Mucosa of descending colon (tissue), 3 donors: ENCODE measurements around the gene FTO. TPM values are rescaled to one million over a fixed set of nuclear protein-coding genes. Genes with fewer than 3 reads are reported as not detected.

ENCODE experiments used
- ATAC-seq: fragments of 200-7000 bp; cut with Tn5 transposase; one replicate; pipeline ENCODE4 v1.9.1; 2020; ENCODE audit warnings: mild to moderate bottlenecking, moderate library complexity
- DNase-seq, 3 donors: peaks; one replicate each; pipeline ENCODE4 v3.0.0-alpha.2; 2020
- H3K36me3 ChIP-seq: fragments of 200-600 bp; one replicate; pipeline ENCODE4 v1.8.0; 2021; ENCODE audit warnings: low read depth, mild to moderate bottlenecking
- H3K4me1 ChIP-seq: fragments of 200-600 bp; one replicate; pipeline ENCODE4 v1.8.0; 2021; ENCODE audit warnings: low read depth, mild to moderate bottlenecking
- H3K4me3 ChIP-seq: fragments of 200-600 bp; one replicate; pipeline ENCODE4 v1.8.0; 2021; ENCODE audit warnings: mild to moderate bottlenecking
- H3K9me3 ChIP-seq: fragments of 200-600 bp; one replicate; pipeline ENCODE4 v1.8.0; 2021; ENCODE audit warnings: mild to moderate bottlenecking
- intact Hi-C, 2 donors: fragments of 100-400 bp; cut with DNase I in 1 of 2; cut with micrococcal nuclease in 1 of 2; formaldehyde crosslinking; loops; one replicate each; pipeline versions ENCODE4 v1.11.0 to v1.11.1; 2022; cut with DNase I, micrococcal nuclease
- total RNA-seq, 3 donors: library from RNA; stranded (reverse); fragmentation: NEBNext Ultra II Directional in 2 of 3; extraction: Animal tissue kit (Norgen Biotek cat#: 25700) in 2 of 3; gene quantifications; one replicate each; pipeline versions ENCODE4 v1.2.1 to v1.2.4, GENCODE V29; 2021 to 2023
- TF ChIP-seq, protein P1 (sequence below): fragments of 200-600 bp; IDR thresholded peaks from one replicate; pipeline ENCODE4 v1.8.0; 2022; ENCODE audit warnings: antibody characterized with exemption, mild to moderate bottlenecking
- donor health status: DM: no; HTN: no; CAD: no; lungs with moderate emphysema.
- donor health status: DM: no; HTN: no; CAD: no.
- donor health status: DM: no; HTN: yes; CAD: no.

FTO gene
- total RNA-seq, 3 donors from 2014 or later = 38.0 to 81.7 (median 39.1) TPM

DNA sequence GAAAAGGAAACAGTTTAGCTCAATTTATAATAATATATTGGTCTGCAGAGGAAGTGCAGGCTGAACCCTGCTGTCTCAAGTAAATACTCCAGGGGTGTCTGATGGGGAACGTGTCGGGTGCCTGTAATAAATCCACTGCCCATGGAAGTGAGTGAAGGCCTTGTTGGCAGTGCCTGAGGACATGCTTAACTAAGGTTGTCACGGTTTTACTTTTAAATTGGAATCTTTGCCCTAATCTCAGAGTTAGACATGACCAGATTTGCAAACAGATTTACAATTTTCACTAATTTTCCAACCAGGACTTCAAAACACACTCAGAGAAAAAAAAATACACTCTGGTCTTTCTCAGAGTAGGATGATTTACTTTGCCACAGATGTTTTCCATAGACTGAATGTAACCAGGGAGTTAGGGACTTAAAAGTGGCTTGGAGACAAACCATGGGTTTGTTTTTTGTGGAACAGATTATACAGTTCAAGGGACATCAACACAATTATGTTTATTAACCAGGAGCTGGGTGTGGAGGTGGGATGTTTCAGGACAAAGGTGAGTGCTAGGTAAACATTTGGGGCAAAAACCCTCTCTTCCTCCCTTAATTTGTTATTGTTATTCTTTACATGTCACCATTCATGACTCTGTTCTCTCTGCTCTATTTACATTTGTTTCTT is 144.5 kb downstream of the FTO start:
- ATAC-seq (no peak), DNase-seq (no peak)
- Histone ChIP-seq H3K36me3 (no peaks in the 10 kb centered on the region), H3K9me3 (no peaks in the 10 kb centered on the region), H3K4me3 (no peak overlapping the region), H3K4me1 (no peaks in the 10 kb centered on the region)
- intact Hi-C loops = no loop called here
- TF ChIP-seq, protein P1, sequence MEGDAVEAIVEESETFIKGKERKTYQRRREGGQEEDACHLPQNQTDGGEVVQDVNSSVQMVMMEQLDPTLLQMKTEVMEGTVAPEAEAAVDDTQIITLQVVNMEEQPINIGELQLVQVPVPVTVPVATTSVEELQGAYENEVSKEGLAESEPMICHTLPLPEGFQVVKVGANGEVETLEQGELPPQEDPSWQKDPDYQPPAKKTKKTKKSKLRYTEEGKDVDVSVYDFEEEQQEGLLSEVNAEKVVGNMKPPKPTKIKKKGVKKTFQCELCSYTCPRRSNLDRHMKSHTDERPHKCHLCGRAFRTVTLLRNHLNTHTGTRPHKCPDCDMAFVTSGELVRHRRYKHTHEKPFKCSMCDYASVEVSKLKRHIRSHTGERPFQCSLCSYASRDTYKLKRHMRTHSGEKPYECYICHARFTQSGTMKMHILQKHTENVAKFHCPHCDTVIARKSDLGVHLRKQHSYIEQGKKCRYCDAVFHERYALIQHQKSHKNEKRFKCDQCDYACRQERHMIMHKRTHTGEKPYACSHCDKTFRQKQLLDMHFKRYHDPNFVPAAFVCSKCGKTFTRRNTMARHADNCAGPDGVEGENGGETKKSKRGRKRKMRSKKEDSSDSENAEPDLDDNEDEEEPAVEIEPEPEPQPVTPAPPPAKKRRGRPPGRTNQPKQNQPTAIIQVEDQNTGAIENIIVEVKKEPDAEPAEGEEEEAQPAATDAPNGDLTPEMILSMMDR = no peak

DNA sequence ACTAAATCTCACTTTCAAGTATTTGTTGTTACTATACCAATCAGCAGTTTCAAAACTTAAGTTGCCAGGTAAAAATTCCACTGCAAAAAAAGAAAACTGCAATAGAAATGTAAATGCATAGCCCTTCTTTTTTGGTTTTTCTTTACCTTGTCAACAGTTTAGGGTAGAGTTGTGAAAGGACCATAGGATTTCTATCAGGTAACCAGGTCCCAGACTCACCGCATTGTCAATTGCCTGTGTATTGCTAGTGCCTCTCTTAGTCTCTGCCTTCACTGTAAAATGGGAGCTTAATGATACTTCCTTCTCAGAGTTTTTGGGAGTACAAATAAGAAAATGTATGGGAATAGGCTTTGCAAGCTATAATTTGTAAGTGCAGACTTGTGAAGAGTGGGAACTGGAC is 145.0 kb downstream of the FTO start:
- no peak for DNase-seq
- no peaks in the 10 kb centered on the region for H3K9me3 ChIP-seq
- TF ChIP-seq, protein P1 = no peak

GRCh38 chr16:53849585-53849984 is 145.6 kb downstream of the FTO start:
- Histone ChIP-seq H3K4me1 (no peaks in the 10 kb centered on the region), H3K9me3 (no peaks in the 10 kb centered on the region), H3K36me3 (no peaks in the 10 kb centered on the region), H3K4me3 (no peak overlapping the region)
- TF ChIP-seq, protein P1 = no peak
- DNase-seq (no peak), ATAC-seq (no peak)
- intact Hi-C loops = no loop called here

More for the DNA sequence above, 145.0 kb downstream of the FTO start:
- ATAC-seq = no peak
- Histone ChIP-seq H3K4me1 (no peaks in the 10 kb centered on the region), H3K4me3 (no peak overlapping the region), H3K36me3 (no peaks in the 10 kb centered on the region)
- intact Hi-C loops = no loop called here

DNA sequence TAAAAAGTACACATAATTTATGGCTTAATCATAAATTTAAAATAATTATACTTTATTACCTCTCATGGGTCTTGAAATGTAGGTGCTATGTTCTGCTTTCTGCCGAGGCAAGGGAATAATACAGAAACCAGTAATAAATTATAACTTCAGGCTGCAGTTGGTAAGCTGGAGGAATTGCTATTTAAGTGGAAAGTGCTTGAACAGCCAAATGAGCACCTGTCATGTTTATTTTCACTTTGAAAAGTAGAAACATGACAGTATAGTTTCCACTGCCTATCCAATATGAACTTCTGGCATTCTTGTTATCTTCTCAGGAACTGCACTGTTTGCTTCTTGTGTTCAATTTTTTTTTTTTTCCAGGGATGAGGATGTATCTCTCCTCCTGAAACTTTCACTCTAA is 146.0 kb downstream of the FTO start:
- DNase-seq (no peak), ATAC-seq (no peak)
- Histone ChIP-seq H3K36me3 (no peaks in the 10 kb centered on the region), H3K9me3 (no peaks in the 10 kb centered on the region), H3K4me3 (no peak overlapping the region), H3K4me1 (no peaks in the 10 kb centered on the region)
- intact Hi-C loops = no loop called here
- TF ChIP-seq, protein P1 = no peak

DNA sequence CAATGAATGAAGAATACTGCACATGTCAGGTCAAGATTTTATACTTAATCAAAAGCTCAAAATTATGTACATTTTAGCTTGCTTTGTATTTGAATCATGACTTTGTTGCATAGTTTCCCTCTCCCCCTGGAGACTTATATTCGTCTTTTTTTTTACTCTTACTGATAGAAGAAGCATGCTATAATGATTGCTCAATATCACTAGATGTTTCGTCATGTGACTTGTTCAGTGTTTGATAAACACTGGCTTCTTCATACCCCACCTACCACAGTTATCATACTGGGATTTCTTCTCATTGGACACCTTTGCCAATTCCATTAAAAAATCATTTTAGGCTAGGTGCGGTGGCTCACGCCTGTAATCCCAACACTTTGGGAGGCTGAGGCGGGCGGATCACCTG is 148.7 kb downstream of the FTO start:
- ATAC-seq = no peak
- no peaks in the 10 kb centered on the region for H3K36me3 ChIP-seq
- no peaks in the 10 kb centered on the region for H3K9me3 ChIP-seq
- TF ChIP-seq, protein P1 = no peak
- intact Hi-C loops = no loop called here
- DNase-seq = no peak
- H3K4me3 ChIP-seq = no peak overlapping the region
- H3K4me1 ChIP-seq = no peaks in the 10 kb centered on the region

- DNase-seq (no peak), ATAC-seq (no peak)
- no peaks in the 10 kb centered on the region for H3K4me1 ChIP-seq
- H3K4me3 ChIP-seq = no peak overlapping the region
- intact Hi-C loops = no loop called here
- TF ChIP-seq, protein P1 = no peak
- H3K36me3 ChIP-seq = no peaks in the 10 kb centered on the region
- H3K9me3 ChIP-seq = no peaks in the 10 kb centered on the region
Measured at GRCh38 chr16:53855056-53855455, 151.1 kb downstream of the FTO start.
